ENCODE measurements around the gene TRMT2A. TPM values are rescaled to one million over a fixed set of nuclear protein-coding genes. Genes with fewer than 3 reads are reported as not detected.

TRMT2A gene
- total RNA-seq, 2 experiments from 2014 or later: 71.8 to 75.2 TPM

- CTCF ChIA-PET: no interaction called here
These were observed 11.0 kb upstream of the TRMT2A start for GRCh38 chr22:20127869-20128618.

GRCh38 chr22:20127318-20127868 is 10.4 kb upstream of the TRMT2A start:
- H3K27me3 Mint-ChIP-seq: no peaks in the 10 kb centered on the region
- H3K4me3 Mint-ChIP-seq: no peak overlapping the region
- no peaks in the 10 kb centered on the region for H3K9me3 Mint-ChIP-seq
- H3K27ac Mint-ChIP-seq: no peak overlapping the region
- peaks cover 12% of the 10 kb centered on the region for H3K4me1 Mint-ChIP-seq
- CTCF ChIA-PET: no interaction called here
- H3K36me3 Mint-ChIP-seq (ENCODE audit: low read depth): peaks cover 35% of the 10 kb centered on the region
- POLR2A ChIA-PET: interaction anchor here (5.7 kb wide), 1 partner anchor 9 kb away, joined by 56 read pairs; the partner anchor contains the start of genes RANBP1 and TRMT2A
- no peak for DNase-seq

More at GRCh38 chr22:20127869-20128618, 11.0 kb upstream of the TRMT2A start:
- Mint-ChIP-seq H3K4me3 (no peak overlapping the region), H3K36me3 (ENCODE audit: low read depth) (peaks cover 34% of the 10 kb centered on the region), H3K27ac (no peak overlapping the region), H3K27me3 (no peaks in the 10 kb centered on the region), H3K9me3 (no peaks in the 10 kb centered on the region), H3K4me1 (peaks cover 15% of the 10 kb centered on the region)
- POLR2A ChIA-PET: interaction anchor here (5.7 kb wide), 1 partner anchor 10 kb away, joined by 56 read pairs; the partner anchor contains the start of genes RANBP1 and TRMT2A
- no peak for DNase-seq

- H3K36me3 Mint-ChIP-seq (ENCODE audit: low read depth): peaks cover 44% of the 10 kb centered on the region
- H3K27ac Mint-ChIP-seq: no peak overlapping the region
- no peak overlapping the region for H3K4me3 Mint-ChIP-seq
- H3K4me1 Mint-ChIP-seq: peaks cover 20% of the 10 kb centered on the region
- CTCF ChIA-PET: no interaction called here
- no peak for DNase-seq
- POLR2A ChIA-PET: interaction anchor here (5.7 kb wide), 1 partner anchor 8 kb away, joined by 56 read pairs; the partner anchor contains the start of genes RANBP1 and TRMT2A
- no peaks in the 10 kb centered on the region for H3K27me3 Mint-ChIP-seq
- H3K9me3 Mint-ChIP-seq: no peaks in the 10 kb centered on the region
These were observed 9.4 kb upstream of the TRMT2A start for GRCh38 chr22:20126284-20127029.

GRCh38 chr22:20125201-20126174 is 8.5 kb upstream of the TRMT2A start:
- H3K4me3 Mint-ChIP-seq: no peak overlapping the region
- ChIA-PET POLR2A (interaction anchor here (1.0 to 5.7 kb wide), 2 partner anchors 7 to 15 kb away, joined by 3 to 56 read pairs; partner anchors contain the start of genes RANBP1 and TRMT2A), CTCF (no interaction called here)
- H3K36me3 Mint-ChIP-seq (ENCODE audit: low read depth): peaks cover 49% of the 10 kb centered on the region
- no peak overlapping the region for H3K27ac Mint-ChIP-seq
- H3K4me1 Mint-ChIP-seq: peaks cover 21% of the 10 kb centered on the region
- H3K27me3 Mint-ChIP-seq: no peaks in the 10 kb centered on the region
- DNase-seq: no peak
- H3K9me3 Mint-ChIP-seq: no peaks in the 10 kb centered on the region

GRCh38 chr22:20124083-20124787 is 7.2 kb upstream of the TRMT2A start:
- peaks cover 60% of the 10 kb centered on the region for H3K36me3 Mint-ChIP-seq (ENCODE audit: low read depth)
- H3K27ac Mint-ChIP-seq: no peak overlapping the region
- peaks cover 26% of the 10 kb centered on the region for H3K4me1 Mint-ChIP-seq
- H3K9me3 Mint-ChIP-seq: no peaks in the 10 kb centered on the region
- H3K27me3 Mint-ChIP-seq: no peaks in the 10 kb centered on the region
- DNase-seq: no peak
- no peak overlapping the region for H3K4me3 Mint-ChIP-seq
- CTCF ChIA-PET: no interaction called here
- POLR2A ChIA-PET: interaction anchor here (1.0 to 1.4 kb wide), 2 partner anchors 12 to 13 kb away, joined by 3 read pairs; no protein-coding TSS in a partner anchor

GRCh38 chr22:20123366-20124082 is 6.5 kb upstream of the TRMT2A start:
- Mint-ChIP-seq H3K9me3 (no peaks in the 10 kb centered on the region), H3K36me3 (ENCODE audit: low read depth) (peaks cover 67% of the 10 kb centered on the region), H3K27me3 (no peaks in the 10 kb centered on the region), H3K4me1 (peaks cover 32% of the 10 kb centered on the region), H3K27ac (no peak overlapping the region), H3K4me3 (no peak overlapping the region)
- POLR2A ChIA-PET: interaction anchor here (1.4 kb wide), 1 partner anchor 11 kb away, joined by 3 read pairs; no protein-coding TSS in a partner anchor
- no peak for DNase-seq
- CTCF ChIA-PET: no interaction called here

GRCh38 chr22:20121856-20122415 is 4.9 kb upstream of the TRMT2A start:
- peaks cover 67% of the 10 kb centered on the region for H3K36me3 Mint-ChIP-seq (ENCODE audit: low read depth)
- H3K4me3 Mint-ChIP-seq: no peak overlapping the region
- no peaks in the 10 kb centered on the region for H3K27me3 Mint-ChIP-seq
- POLR2A ChIA-PET: interaction anchor here (1.5 kb wide), 1 partner anchor 9 kb away, joined by 3 read pairs; no protein-coding TSS in a partner anchor
- no peak overlapping the region for H3K27ac Mint-ChIP-seq
- CTCF ChIA-PET: interaction anchor here (0.5 kb wide), 1 partner anchor 92 kb away, joined by 4 read pairs; no protein-coding TSS in a partner anchor
- H3K4me1 Mint-ChIP-seq: peaks cover 37% of the 10 kb centered on the region
- DNase-seq: no peak
- no peaks in the 10 kb centered on the region for H3K9me3 Mint-ChIP-seq

GRCh38 chr22:20118300-20119020 is 1.4 kb upstream of the TRMT2A start:
- Mint-ChIP-seq H3K27ac (peak overlapping the region; percentile 81), H3K9me3 (no peaks in the 10 kb centered on the region), H3K27me3 (no peaks in the 10 kb centered on the region), H3K4me1 (peaks cover 54% of the 10 kb centered on the region), H3K36me3 (ENCODE audit: low read depth) (peaks cover 62% of the 10 kb centered on the region), H3K4me3 (peak overlapping the region; percentile 86)
- CTCF ChIA-PET: interaction anchor here (0.7 to 2.2 kb wide), 3 partner anchors 11 to 18 kb away, joined by 3 to 11 read pairs (median 8); no protein-coding TSS in a partner anchor
- no peak for DNase-seq
- POLR2A ChIA-PET: interaction anchor here (1.1 to 5.5 kb wide), 9 partner anchors 10 to 391 kb away, joined by 3 to 56 read pairs (median 19); partner anchors contain the start of genes TANGO2 and ZDHHC8

GRCh38 chr22:20117633-20118299 is 740 bp upstream of the TRMT2A start:
- Mint-ChIP-seq H3K9me3 (no peaks in the 10 kb centered on the region), H3K27ac (peak overlapping the region; percentile 81), H3K4me3 (peak overlapping the region; percentile 86), H3K4me1 (peaks cover 54% of the 10 kb centered on the region), H3K36me3 (ENCODE audit: low read depth) (peaks cover 62% of the 10 kb centered on the region), H3K27me3 (no peaks in the 10 kb centered on the region)
- peak; percentile 62 for DNase-seq
- ChIA-PET POLR2A (interaction anchor here (0.9 to 5.5 kb wide), 15 partner anchors 11 to 392 kb away, joined by 3 to 56 read pairs (median 5); partner anchors contain the start of genes MED15, TANGO2 and ZDHHC8), CTCF (interaction anchor here (0.7 to 2.2 kb wide), 3 partner anchors 12 to 17 kb away, joined by 3 to 11 read pairs (median 8); no protein-coding TSS in a partner anchor)
